Hepatic stellate cell (primary cell): ENCODE results near the gene STPG4.
A peak's percentile ranks its signal among the peaks of the same experiment; 100 is the strongest.

Source experiments
- DNase-seq: peaks from one replicate; pipeline ENCODE4 v3.0.0; 2011; ENCODE audit warnings: low spot score

Gene STPG4

DNA sequence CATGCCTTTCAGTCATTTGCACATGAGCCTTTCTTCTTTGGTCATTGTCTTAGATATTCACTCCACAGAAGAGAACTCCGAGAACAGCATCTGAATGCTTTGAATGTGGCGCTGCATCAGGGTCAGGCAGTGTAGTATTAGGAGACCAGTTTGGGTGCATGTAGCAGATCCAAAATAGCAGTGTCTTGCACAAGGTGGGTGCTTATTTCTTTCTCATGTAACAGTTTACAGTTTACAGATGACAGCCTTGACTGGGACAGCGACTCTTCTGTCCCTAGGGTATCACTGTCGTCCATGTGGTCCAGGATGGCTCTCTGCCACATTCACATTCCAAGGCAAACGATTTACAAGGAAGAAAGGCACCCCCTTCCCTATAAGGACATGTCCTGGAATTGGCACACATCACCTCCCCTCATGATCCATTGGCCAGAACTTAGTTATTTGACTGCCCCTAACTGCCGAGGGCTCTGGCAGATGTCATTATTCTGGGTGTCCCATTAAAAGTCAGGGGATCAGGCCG, 101.0 kb downstream of the STPG4 start:
- DNase-seq = no peak

DNA sequence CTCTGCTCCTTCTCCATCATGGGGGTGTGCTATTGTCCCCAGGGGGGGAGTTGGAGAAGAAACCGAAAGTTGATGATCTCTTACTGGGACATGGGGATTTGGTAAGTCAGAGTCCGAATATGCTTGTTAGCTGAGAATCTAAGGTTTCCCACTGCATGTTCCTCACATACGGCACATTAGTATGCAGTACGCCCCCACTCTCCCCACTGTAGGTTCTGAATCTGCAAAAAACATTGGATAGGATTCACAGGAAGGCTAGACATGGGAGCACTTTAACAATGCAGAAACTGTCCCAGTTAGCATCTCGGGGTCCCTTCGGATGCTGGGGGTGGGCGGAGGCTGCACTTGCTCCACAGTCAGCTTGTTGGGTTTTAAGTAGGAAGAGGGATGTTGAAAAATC, 102.3 kb downstream of the STPG4 start:
- DNase-seq = no peak

DNA sequence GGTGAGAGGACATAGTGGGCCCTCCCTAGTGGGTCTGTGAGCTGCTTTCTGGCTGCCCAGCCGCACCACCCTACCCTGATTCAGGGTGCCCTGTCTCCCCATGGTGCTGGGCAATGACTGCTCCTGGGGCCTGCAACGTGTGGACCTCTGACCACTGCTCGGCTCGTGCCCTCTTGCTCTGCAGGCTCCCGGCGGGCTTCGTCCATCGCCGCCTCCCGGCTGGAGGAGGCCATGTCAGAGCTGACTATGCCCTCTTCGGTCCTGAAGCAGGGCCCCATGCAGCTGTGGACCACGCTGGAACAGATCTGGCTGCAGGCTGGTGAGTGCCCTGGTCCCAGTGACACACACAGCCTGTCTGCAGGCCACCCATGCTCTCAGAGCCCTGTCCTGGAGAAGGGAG, 103.5 kb downstream of the STPG4 start:
- no peak for DNase-seq

DNA sequence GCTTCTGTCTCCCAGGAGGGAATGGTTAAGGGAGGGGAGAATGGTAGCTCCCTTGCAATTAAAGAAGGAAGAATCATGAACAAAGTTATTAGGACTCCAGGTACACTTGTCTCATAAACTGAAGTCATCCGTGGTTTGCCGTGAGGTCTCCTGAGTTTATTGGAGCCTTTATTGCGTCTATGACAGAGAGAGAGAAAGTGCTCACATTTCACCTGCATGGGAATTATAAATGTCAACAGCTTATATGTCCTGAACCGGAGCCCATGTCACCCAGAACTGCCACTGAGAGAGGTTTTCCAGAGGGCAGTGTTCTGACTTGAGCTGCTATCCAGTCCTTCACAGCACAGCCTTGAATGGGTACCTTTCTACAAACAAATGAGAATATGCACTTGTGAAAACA, 104.3 kb downstream of the STPG4 start:
- DNase-seq = no peak

DNA sequence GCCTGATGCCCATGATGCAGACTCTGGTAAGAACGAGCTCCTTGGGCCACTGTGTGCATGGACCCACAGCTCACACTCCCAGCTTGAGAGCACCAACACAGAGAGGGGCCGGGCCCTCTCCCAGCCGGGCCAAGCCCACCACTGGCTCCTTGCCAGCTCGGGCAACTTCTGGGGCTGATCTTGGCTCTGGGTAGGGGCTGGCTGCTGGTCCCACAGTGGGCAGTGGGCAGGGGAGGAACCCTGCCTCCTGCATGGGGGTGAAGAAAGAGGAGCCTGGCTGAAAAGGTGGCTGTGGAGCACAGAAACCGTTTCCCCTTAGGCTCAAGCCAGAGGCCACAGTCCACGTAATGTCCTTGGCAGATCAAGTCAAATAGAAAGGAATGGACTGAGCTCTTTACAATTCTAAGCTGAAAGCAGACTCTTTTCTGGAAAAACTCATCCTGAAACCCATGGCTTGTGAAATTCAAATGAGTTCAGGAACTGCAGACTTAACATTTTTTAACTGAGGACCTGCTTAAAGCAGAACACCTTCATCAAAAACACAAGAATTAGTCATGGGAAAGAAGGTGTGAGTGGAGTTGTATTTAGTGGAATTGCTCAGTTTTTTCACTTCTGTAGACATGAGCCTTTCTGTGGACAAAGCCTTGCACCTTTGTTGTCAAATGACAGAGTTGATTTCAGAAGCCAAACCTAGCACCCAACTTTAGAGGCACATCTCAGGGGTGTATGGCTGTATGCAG, 104.9 kb downstream of the STPG4 start:
- DNase-seq = no peak

DNA sequence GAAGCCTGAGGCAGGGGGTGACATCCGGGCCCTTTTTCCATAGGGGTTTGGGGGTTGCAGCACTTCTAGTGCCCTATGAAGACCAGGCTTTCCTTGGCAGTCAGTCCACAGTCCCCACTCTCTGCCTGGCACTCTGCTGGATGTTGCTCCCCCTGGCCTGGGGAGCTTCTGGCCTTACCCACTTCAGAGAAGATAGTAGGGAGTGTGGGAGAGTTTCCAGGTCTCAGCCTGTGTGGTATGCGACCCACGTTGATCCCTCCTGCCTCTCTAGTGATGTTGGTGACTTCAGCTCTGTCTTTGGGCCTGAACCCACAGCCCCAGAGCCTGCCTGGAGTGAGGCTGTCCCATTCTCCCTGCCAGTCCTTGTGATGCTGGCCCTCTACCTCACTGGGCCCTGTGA, 105.6 kb downstream of the STPG4 start:
- DNase-seq = no peak

DNA sequence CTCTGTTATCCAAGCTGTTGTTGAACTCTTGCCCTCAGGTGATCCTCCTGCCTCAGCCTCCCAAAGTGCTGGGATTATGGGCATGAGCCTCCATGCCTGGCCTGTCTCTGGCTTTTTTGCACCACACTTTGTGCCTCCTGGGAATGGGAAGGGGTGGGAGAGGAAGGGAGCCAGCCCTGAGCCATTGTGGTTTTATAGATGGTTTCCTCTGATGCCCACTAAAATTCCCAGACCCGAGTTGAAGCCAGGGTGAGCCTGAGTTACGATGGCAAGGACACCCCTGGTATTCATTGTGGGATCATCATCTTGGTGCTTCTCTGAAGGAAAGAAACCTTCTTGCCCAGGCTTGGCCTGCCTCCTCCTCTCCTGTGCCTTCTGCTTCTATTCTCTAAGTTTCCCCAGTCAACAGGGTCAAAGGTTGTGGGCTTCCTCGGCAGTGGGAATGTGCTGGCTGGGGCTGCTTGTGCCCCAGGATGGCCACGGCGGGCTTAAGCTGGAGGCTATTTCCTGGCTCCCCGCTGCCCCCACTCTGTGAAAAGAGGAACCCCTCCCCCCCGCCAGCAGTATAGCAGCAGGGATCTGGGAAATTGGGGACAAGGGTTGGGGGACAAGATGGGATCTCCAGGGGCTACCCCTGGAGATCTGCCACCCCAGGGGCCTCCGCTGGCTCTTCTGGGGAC, 106.2 kb downstream of the STPG4 start:
- DNase-seq = no peak

DNA sequence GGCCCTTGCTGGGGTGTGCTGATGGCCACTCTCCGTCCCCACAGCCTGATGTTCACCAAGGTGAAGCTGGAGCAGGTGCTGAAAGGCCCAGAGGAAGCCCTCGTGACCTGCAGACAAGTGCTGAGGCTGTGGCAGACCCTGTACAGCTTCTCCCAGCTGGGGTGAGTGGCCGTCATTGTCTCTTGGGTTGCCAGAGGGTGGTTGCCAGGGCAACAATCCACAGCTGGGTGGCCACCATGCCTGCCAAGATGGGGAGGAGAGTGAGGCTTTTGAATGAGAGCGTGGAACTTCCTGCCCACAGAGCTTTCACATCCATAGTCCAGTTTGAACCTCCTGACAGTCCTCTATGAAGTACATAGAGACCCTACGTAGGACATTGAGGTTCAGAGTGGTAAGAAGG, 108.8 kb downstream of the STPG4 start:
- no peak for DNase-seq

DNA sequence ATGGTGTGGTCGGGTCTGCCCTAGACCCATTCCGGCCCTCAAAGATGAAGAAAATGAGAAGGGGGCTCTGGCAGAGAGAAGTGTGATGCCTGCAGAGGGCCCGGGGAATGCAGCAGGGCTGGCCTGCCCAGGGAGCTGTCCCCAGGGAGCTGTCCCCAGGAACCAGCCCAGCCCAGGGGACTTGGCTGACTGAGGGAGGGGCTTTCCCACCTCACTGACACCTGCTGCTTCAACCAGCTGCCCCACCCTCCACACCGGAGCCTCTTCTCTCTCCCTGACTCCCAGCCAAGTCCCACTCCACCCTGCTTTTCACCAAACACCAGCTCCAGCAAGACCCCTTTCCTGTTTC, 111.2 kb downstream of the STPG4 start:
- DNase-seq = no peak

DNA sequence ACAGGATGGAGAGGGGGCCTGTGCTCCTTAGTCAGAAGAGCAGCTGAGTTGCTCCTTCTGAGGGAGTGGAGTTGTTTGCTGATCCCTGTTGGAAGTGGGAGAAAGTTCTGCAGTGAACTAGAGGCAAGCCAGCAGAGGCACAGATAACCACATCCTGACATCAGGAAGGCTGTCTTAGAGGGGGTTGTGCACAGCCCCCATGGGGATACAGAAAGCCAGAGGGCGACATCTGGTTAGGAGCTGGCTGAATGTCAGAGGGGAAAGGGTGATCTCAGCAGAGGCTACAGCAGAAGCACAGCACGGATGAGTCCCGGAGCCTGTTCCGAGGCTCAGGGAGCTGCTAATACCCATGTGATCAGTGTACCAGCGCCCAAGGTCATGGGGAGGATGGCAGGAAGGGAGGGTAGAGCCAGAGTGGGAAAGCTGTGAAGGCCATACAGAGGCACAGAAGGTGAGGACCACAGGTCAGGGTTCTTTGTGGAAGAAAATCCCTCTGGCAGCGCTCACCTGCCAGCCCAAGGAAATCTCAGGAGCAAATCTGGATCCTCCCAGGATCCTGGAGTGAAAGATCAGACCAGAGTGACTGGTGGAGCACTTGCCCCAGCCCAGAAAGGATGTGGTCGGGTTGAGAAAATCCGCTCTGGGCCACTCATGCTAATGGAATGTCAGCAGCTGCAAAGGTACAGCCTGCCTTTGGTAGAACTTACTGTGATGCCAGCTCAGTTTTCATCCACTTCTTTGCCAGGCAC, 111.8 kb downstream of the STPG4 start:
- peak; percentile 97 for DNase-seq

DNA sequence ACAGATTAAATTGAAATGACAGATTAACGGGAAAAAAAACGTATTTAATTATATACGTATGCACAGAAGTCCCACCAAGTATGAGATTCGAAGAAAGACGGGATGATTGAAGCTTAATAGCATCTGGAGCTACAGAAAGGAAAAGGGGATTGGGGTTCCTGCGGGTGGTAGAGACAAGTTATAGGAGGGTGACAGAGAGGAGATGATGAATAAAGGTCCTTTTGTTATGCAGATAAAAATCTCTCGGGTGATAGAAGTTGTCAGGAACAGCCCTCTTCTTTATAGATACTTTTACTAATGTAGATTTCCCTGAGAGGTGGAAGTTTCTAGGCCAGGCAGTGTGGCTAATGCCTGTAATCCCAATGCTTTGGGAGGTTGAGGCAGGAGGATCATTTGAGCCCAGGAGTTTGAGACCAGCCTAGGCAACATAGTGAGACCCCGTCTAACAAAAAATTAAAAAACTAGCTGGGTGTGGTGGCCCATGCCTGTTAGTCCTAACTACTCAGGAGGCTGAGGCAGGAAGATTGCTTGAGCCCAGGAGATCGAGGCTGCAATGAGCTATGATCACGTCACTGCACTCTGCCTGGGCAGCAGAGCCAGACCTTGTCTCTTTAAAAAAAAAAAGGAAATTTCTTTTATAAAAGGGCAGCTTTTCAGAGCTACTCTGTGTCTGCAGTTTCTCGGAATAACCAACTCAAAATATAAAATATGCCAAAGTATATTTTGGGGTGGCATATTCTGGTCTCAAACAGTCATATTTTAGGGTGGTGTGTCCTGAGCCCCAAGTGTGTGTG, 113.0 kb downstream of the STPG4 start:
- no peak for DNase-seq

DNA sequence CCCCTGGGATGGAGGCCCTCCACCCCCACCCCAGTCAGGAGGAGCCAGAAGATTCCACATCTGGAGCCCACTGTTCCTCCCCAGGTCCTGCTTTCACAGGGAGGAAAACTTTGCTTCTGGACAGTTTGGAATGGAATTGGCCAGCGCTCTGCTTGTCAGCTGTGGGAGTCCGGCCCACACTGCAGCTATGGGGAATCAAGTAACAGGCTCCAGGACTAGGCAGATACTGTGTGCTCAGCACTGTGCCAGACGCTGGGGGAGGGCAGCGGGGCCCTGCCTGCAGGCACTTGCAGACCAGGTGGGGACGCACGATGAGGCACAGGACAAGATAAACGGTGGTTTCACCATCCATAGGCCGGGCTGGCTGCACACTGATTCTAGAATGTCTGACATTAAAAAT, 114.0 kb downstream of the STPG4 start:
- no peak for DNase-seq

DNA sequence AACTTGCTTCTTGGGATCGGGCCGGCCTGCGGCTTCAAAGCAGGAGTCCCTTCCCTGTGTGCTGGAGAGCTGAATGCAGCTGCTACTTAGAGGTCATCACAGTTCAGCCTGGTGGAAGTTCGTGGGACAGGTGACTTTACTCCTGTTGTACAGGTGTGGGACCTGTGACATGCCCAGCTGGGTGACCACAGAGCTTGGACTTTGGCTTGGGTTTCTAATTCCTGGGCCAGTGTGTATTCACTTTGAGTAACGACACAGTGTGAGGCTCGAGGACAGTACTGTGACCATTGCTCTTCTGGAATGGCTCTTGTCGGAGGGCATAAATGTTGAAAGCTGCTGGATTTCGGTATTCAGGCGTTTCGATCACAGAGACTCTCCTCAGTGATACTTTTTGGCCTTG, 114.5 kb downstream of the STPG4 start:
- DNase-seq = no peak

DNA sequence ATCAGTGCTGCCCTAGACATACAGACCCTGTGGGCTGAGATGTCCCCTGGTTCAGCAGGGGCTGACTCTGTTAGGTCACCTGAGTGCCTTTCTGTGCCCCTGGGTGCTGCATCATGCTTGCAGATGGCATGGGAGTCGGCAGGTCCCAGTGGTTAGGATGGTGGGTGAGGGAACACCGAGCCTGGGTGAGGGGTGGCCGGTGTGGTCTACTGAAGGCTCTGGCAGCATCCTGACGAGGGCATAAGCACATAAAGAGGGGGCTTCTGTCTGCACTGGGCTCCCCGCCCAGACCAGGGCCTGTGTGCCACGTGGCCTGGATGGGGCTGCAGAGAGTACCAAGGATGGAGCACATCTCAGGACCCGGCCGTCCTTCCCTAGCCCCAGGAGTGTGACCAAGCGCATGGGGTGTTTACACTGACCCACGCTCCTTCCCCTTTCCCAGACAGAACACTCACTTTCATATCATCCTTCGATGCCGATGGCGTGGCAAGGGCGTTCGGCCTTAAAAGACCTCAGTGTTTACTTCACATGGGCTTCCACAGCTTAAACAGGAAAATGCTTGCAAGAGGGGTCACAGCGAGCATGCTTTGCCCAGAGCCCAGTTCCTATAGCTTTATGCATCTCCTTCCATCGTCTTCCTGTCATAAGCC, 115.1 kb downstream of the STPG4 start:
- DNase-seq = peak; percentile 65

DNA sequence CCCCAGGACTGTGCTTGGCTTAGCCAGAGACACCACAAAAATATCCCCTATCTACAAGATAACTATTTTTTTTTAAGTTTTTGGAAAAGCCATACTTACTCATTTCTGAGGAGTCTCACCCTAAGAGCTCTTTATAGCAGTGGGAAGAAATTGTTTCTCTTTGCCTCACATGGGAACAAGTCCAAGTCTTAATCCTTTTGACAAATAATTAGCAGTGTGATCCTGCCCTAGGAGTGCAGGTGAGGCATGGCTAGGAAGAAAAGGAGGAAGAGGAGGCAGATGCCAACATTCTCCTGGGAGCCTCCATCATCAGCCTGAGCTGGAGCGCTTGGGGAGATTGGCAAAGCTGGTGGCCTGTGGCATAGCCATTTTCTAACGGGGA, 115.6 kb downstream of the STPG4 start:
- DNase-seq = no peak

DNA sequence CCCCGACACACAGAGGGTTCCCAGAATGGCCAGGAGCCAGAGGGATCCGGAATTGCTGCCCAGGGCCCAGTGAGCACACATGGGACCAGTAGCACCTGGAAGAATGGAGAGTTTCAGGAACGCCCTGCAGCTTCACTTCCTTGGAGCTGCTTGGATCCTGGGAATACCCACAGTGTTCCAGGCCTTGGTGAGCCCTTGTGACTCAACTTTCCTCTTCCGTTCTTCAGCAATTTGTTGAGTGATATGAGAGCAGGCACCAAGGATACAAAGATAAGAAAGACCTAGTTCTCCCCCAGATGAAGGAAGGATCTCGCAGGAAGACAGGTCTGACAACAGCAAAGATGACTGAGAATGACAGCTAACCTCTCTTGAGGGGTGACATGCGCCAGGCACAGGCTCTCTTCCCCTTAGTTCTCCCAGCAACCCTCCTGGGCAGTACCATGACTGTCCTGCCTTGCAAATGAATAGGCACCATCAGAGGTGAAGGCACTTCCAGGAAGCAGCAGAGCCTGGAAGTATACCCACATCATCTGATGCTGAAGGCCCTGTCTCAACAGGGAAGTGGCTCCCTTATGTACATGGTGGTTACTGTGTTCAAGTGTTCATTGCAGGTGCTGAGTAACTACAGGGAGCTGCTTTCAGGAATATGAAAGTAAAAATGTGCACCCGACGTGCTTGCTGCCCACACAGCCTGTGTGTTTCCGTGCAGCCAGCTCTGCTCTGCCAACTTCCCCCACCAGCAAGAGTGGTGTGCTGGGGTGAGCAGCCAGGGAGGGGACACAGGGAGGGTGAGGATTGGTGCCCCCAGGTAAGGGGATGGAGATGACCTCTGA, 116.2 kb downstream of the STPG4 start:
- no peak for DNase-seq

DNA sequence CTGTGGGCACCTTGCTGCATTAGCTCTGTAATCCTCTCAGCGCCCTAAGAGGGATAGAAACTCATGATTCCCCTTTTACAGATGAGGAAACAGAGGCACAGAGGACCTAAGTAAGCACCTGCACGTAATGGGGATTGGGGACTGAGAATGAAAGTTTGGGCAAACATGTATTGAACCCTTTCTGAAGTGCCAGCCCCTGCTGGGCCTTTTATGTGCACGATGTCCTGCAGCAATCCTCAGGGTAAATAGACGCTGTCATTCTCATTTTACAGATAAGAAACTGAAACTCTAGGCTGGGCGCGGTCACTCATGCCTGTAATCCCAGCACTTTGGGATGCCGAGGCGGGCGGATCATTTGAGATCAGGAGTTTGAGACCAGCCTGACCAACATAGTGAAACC, 117.4 kb downstream of the STPG4 start:
- no peak for DNase-seq
